H1 (cell line): Measurements from ENCODE around the gene YLPM1. TPM values are rescaled to one million over a fixed set of nuclear protein-coding genes. Genes with fewer than 3 reads are reported as not detected.

Source experiments
- POU5F1 ChIP-seq: IDR thresholded peaks from 2 replicates; pipeline ENCODE4 v1.6.1; 2011; ENCODE audit warnings: low read depth, mild to moderate bottlenecking, low read length, moderate library complexity
- polyA plus RNA-seq, 7 experiments: library from polyadenylated mRNA; depleted of rRNA in 3 of 7; stranded (reverse) in 5 of 7; unstranded in 2 of 7; fragments of >200 nt in 5 of 7; fragments of 200-250 nt in 2 of 7; gene quantifications; 1 replicate in 5 of 7; 2 replicates in 1 of 7; 4 replicates in 1 of 7; pipeline versions ENCODE4 v1.2.1 to v1.2.3, GENCODE V29; 2011 to 2013; ENCODE audit warnings: missing spikeins in 2 of 7, mixed read lengths in 2 of 7
- total RNA-seq: library from RNA; stranded (reverse); fragmentation: NEBNext Ultra II Directional; extraction: Animal tissue kit (Norgen Biotek cat#: 25700); gene quantifications from 2 replicates; pipeline ENCODE4 v1.2.1, GENCODE V29; 2021
- TF ChIP-seq, protein P1 (sequence below): fragments of 300-600 bp; sonication (generic); IDR thresholded peaks from 2 replicates; pipeline ENCODE4 v1.7.1; 2012; ENCODE audit warnings: low read length, moderate library complexity, mild to moderate bottlenecking, inconsistent platforms; ENCODE audit not compliant: insufficient replicate concordance

Gene YLPM1
- total and polyA plus RNA-seq, 2 of the 8 experiments (the other 6 are each of a cell fraction or from before 2014, with no cell fraction given) = 13.5 to 71.7 TPM

DNA sequence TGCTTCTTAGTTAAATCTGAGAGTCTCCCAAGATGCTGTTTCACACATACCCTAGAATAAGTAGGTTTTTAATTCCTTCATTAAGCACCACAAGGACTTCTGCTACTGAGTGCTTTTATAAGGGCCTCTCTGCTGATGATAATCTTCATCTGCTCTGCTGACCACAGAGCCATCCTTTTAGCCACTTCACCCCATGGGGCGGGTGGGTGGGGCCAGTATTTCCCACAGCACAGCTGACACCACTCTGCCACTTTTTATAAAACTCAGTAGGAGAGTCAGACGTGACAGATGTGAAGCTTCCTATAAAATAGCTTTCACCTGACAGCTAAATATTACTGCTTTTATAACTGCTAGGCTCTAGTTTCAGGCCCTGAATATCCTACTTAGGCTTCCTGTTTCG, 29.9 kb upstream of the YLPM1 start (continued):
- TF ChIP-seq, protein P1, sequence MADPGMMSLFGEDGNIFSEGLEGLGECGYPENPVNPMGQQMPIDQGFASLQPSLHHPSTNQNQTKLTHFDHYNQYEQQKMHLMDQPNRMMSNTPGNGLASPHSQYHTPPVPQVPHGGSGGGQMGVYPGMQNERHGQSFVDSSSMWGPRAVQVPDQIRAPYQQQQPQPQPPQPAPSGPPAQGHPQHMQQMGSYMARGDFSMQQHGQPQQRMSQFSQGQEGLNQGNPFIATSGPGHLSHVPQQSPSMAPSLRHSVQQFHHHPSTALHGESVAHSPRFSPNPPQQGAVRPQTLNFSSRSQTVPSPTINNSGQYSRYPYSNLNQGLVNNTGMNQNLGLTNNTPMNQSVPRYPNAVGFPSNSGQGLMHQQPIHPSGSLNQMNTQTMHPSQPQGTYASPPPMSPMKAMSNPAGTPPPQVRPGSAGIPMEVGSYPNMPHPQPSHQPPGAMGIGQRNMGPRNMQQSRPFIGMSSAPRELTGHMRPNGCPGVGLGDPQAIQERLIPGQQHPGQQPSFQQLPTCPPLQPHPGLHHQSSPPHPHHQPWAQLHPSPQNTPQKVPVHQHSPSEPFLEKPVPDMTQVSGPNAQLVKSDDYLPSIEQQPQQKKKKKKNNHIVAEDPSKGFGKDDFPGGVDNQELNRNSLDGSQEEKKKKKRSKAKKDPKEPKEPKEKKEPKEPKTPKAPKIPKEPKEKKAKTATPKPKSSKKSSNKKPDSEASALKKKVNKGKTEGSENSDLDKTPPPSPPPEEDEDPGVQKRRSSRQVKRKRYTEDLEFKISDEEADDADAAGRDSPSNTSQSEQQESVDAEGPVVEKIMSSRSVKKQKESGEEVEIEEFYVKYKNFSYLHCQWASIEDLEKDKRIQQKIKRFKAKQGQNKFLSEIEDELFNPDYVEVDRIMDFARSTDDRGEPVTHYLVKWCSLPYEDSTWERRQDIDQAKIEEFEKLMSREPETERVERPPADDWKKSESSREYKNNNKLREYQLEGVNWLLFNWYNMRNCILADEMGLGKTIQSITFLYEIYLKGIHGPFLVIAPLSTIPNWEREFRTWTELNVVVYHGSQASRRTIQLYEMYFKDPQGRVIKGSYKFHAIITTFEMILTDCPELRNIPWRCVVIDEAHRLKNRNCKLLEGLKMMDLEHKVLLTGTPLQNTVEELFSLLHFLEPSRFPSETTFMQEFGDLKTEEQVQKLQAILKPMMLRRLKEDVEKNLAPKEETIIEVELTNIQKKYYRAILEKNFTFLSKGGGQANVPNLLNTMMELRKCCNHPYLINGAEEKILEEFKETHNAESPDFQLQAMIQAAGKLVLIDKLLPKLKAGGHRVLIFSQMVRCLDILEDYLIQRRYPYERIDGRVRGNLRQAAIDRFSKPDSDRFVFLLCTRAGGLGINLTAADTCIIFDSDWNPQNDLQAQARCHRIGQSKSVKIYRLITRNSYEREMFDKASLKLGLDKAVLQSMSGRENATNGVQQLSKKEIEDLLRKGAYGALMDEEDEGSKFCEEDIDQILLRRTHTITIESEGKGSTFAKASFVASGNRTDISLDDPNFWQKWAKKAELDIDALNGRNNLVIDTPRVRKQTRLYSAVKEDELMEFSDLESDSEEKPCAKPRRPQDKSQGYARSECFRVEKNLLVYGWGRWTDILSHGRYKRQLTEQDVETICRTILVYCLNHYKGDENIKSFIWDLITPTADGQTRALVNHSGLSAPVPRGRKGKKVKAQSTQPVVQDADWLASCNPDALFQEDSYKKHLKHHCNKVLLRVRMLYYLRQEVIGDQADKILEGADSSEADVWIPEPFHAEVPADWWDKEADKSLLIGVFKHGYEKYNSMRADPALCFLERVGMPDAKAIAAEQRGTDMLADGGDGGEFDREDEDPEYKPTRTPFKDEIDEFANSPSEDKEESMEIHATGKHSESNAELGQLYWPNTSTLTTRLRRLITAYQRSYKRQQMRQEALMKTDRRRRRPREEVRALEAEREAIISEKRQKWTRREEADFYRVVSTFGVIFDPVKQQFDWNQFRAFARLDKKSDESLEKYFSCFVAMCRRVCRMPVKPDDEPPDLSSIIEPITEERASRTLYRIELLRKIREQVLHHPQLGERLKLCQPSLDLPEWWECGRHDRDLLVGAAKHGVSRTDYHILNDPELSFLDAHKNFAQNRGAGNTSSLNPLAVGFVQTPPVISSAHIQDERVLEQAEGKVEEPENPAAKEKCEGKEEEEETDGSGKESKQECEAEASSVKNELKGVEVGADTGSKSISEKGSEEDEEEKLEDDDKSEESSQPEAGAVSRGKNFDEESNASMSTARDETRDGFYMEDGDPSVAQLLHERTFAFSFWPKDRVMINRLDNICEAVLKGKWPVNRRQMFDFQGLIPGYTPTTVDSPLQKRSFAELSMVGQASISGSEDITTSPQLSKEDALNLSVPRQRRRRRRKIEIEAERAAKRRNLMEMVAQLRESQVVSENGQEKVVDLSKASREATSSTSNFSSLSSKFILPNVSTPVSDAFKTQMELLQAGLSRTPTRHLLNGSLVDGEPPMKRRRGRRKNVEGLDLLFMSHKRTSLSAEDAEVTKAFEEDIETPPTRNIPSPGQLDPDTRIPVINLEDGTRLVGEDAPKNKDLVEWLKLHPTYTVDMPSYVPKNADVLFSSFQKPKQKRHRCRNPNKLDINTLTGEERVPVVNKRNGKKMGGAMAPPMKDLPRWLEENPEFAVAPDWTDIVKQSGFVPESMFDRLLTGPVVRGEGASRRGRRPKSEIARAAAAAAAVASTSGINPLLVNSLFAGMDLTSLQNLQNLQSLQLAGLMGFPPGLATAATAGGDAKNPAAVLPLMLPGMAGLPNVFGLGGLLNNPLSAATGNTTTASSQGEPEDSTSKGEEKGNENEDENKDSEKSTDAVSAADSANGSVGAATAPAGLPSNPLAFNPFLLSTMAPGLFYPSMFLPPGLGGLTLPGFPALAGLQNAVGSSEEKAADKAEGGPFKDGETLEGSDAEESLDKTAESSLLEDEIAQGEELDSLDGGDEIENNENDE = no peak
- TF ChIP-seq POU5F1 = no peak
